ENCODE measurements around the gene PGM5.

The PGM5 gene

DNA sequence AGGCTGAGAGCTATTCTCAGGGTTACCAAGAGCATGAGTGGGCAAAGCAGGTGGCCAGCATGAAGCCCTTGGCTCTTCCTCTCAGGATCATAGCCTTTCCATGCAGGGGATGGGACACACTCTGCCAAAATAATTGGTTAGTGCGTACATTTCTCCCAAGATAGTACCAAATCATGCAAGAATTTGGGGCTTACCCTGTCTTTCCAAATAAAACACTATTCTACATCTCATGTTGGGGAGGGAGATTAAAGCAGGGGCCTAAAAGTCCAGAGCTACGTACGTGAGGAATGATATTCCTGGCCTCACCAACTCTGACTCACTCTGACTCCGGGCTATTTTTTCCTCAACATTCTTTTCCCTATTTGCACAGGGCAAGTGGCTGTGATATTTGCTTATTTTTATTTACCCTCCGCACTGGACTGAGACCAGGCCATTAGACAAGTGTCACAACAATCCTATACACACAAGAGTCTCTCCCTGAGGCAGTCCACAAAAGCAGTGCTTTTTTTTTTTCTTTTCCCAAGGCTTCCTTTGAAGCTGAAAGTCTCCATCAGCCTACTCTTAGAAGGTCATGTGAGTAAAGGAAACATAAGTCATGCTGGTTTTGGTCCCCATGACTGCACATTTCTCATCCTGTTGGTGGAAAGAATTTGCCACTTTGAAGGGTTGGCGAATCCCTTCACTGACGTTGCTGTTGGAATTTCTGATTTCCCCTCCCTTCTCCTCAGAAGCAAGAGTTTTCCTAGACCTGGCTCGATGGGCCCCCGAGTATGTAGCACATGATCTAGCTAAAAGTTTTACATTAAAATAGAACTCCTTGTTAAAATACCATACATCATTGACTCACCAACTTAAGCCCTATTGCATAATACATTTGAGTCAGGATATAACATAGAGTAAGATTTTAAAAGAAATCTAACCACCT, 144.3 kb downstream of the PGM5 start:
- no peak for DNase-seq

DNA sequence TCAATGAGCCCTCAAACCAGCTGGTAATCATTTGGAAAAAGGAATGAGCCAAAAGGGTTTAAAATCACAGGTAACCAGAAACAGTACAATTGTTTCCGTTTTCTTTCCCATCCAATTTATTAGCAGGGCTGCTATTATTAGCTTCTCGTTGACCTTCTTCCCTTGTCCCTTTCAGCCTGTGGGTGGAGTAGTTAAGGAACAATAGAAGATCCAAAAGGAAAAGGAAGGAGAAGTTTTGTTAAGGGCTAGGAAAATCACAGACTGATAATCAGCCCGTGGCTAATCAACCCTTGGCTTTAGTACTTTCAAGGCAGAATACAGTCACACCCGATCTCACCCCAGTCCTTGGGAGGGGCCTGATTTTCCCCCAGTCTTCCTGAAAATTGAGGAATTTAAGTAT, 145.9 kb downstream of the PGM5 start:
- no peak for DNase-seq

DNA sequence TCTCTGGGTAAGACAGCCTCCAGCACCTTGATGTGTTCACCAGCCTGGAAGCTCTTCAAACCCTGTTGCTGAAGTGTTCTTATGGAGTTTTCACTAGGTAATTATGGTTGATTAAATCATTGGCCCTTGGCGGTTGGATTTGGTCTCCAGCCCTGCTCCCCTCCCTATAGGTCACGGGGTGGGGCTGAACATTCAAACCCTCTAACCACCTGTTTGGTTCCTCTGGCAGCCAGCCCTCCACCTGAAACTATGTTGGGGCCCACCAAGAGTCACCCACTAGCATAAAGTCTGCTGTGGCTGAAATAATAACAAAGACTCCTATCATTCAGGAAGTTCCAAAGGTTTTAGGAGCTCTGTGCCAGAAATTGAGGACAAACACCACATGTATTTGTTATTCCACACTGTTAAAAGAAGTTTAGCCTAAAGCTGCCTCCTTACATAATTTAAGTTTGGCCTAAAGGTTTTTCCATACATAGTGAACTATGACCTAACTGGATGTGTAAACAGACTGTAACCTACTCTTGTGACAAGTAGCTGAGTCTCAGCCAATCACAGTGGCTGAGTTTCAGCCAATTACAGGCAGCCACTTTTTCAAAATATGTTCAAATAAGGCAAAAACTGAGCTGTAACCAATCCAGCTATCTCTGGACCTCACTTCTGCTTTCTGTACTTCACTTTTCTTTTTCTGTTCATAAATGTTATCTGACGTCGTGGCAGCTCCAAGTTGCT, 149.4 kb downstream of the PGM5 start:
- no peak for DNase-seq

DNA sequence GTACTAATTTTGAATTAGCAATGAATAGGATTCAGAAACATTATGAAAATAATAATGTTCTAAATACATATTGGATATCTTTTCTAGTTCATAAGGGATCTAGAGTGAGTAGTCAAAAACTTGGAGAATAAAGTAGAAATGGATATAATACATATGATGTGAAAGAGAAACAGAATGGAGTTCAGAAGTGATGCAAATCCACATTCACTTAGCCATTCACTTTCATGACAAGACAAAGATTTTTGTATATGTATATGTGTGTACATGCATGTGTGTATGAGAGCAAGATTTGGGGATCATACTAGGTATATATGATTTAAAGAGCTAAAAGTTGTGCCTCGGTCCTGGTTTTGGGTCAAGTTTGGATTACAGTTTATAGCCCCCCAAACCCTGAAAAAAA, 150.1 kb downstream of the PGM5 start:
- no peak for DNase-seq

DNA sequence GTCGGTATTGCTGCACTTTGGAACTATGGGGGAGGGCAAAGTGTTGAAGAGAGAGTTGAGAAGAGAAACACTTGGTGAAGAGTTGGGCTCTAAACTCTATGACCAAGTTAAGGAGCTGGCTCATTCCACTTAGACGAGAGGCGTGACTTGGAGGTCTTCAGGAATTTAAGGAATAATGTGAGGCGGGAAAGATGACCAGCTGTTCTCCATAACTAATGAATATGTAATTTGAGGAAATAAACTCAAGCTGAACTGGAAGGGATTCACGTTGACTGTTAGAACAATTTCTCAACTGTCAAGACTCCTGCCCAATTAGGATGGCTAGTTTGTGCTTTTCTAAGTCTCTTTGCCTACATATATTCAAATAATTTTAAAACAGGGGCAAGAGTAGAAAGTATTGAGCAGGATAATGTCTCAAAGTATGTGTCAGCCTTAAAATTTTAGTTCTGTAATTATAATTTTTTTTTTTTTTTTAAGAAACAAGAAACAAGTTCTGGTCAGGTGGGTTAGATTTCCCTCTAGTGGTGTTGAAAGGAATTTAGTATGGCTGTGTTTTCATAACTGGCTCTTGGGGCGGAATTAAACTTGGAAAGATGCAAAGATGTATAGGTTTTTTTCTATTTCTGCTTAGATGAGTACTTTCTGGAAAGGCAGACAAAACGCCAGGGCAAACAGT, 150.9 kb downstream of the PGM5 start:
- no peak for DNase-seq

DNA sequence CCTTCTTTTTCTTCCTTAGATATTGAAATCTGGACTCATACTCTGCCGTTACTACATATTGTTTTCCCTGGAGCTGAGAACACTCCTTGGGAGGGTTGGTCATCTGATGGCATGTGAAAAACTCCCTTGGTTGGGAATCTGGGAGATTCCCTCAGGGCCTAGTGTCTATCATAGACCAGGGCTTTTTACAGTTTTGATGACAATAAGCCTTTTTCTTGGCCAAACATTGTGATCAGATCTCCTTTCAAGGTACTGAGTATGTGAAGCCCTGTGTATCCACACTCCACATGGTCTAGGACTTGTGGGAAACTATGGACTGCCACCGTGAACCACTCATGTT, 151.4 kb downstream of the PGM5 start:
- no peak for DNase-seq

DNA sequence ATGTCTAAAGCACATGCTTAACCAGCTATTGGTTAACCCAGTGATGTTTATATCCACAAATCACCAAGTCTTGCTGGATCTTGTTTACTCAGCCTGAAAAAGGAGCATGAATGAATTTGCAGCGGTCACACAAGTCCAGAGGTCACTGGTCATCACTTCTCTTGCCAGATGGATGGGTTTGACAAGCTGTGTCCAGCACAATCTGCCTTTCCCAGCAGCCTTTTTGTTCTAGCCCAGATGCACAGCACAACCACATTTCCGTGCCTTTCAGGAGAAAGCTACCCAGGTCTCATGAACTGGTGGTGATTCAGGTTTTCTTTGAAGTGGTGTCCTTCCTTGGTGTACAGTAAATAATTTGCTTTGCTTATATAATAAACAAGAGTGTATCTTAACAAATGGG, 152.1 kb downstream of the PGM5 start:
- no peak for DNase-seq

DNA sequence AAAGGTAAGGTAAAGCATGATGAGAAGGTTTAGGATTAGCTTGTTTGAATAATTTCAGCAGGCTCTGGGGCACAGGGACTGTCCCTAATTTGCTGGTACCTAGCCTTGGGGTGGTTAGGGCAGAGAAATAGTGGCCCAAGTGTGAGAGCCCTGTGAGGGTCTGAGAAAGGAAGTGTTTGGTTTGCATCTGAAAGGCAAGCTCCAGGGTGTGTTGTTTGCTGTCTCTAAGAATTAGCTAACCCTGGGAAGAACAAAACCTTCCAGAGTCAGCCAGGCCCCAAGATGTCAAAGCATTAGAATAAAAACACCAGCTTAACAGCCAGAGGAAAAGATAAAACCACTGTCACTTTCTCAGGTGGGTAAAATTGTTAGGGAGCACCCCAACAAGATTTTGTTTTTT, 153.3 kb downstream of the PGM5 start:
- DNase-seq, result no peak

DNA sequence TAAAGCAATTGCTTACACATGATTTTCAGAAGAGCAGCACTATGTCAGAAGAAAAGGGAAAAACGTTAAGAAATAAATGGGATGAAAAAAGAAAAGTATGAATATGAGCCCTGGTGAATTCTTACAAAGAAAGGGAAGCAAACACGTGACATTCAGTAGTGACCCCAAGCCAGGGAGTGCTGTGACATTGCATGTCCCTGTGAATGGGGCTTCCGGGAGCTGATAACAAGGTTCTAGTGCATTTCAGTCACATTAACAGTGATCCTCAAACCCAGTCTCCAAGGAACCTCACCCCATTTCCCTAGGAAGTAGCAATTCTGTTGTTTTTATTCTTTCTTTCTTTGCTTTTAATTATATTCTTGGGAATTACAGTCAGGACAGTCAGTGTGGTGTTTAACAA, 157.0 kb downstream of the PGM5 start:
- DNase-seq, result no peak

DNA sequence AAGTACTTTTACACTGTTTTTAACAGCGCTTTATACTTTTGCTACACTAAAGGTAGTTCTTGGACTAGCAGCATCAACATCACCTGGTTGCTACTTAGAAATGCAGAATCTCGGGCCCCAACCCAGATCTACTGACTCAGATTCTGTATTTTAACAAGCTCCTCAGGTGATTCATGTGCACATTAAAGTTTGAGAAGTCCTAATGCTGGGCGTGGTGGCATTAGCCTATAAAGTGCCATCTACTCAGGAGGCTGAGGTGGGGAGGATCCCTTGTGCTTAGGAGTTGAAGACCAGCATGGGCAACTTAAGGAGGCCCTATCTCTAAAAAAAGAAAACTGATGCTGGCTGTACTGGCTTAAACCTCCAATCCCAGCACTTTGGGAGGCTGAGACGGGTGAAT, 157.6 kb downstream of the PGM5 start:
- DNase-seq, result no peak

DNA sequence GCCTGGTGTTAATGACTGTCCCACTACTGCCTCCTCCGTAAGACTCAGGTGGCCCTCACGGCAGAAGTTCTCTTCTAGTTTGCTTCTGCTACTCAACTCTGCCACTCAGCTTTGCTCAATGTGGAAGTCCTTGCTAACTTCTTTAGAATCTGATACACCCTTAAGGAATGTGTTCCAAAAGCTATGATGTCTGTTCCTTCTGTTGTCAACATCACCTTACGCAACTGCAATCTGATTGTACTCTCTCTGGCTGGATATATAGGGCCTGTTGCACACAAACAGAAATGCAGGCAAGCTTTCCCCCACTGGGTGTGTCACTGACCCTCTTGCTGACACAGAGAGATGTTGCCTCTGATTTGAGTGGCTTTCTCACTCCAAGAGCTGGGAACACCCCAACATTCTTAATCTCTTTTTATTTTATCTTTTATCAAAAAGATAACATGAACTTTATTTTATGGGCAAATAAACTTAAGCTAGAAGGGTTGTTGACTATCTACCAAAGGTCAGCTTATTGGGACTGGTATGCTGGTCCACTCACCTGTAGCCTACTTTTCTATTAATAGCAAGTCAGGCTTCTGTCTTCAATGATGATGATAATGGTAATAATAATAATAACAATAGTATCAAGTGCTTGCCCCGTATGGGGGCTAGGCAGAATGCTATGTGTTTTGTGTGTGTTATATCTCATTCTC, 159.1 kb downstream of the PGM5 start:
- no peak for DNase-seq

DNA sequence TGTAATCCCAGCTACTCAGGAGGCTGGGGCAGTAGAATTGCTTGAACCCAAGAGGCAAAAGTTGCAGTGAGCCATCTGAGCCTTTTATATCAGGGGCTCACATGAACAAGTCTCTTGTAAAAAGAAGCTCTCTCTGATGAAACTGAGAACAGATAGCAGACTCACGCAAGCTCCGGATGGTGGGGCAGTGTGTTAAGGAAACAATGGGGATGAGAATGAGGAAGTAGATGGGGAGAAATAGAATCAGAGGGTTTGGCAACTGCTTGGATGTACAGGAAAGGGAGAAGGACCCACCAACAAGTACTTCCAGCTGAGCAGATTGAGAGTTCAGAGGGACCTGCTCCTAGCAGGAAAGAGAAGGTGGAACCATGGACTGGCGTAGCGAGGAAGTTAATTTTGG, 165.7 kb downstream of the PGM5 start:
- no peak for DNase-seq

DNA sequence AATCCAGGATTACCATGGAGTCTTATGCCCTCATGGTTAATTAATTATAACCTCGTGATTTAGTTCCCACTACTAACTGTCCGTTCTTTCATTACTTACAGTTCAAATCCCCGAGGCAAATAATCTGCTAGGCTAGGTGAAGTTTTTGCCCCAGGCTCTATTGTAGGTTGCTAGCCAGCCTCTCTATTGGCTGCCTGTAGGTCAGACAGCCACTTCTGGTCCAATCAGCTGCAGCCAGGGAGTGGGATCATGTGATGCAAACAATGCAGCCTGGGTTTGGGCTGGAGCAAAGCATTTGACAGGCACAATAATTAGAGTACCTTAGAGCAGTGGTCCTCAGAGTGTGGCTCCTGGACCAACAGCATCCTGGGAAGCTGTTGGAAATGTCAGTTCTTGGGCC, 166.5 kb downstream of the PGM5 start:
- DNase-seq, result no peak

DNA sequence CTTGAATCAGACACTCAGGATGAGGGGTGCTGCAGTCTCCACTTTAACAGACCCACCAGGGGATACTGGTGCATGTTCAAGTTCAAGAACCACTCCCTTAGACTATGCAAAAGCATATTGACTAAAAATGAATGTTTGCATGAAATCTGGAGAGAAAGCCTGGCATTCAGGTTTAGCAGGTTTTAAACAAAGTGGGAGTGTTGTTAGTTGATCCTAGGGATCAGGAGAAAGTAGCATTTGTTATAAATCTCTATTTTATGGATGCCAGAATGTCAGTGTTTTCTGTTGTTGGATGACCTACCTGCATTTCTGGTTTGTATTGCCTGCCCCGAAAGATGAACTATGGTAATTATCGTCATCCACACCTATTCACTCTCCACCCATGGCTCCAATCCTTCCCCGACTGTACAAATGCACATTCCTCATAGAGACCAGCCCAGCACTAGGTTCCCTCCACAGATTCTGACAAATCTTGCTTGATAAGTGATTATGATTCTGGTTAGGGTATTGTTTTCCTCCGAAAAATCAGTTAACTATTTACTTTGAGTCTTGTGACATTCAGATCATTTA, 167.0 kb downstream of the PGM5 start:
- DNase-seq, result no peak

DNA sequence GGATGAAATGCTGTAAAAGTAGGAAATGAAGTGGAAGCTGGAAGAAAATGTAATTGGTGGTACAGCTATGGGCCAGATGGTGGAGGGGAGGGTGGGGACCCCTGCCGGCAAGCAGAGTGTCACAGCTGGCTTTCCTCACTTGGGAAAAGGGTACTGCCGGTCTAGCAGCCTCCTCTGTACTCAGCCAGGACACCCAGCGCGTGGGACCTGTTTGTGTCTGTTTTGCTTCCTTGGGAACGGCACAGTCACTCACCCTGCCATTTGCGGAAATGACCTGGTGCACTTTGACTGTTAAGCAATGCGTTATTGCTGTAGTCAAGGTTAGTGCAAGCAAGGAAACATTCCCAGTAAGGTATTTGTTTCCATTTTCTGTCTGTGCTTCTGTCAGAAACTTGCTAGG, 174.2 kb downstream of the PGM5 start:
- no peak for DNase-seq

DNA sequence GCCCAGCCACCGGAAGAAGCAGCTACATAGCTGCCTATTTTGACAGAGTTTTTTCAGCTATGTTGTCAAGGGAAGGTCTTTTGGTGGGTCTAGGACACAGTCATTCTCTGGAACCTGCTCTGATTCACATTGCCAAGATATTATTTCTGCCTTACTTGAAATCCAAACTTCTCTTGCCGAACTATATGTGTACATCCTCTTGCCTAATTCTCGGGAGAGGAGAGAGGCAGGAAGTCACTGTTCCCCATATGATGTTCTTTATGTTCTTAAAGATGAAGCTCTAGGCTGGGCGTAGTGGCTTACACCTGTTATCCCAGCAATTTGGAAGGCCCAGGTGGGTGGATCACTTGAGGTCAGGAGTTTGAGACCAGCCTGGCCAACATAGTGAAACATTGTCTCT, 175.7 kb downstream of the PGM5 start:
- DNase-seq, result no peak

DNA sequence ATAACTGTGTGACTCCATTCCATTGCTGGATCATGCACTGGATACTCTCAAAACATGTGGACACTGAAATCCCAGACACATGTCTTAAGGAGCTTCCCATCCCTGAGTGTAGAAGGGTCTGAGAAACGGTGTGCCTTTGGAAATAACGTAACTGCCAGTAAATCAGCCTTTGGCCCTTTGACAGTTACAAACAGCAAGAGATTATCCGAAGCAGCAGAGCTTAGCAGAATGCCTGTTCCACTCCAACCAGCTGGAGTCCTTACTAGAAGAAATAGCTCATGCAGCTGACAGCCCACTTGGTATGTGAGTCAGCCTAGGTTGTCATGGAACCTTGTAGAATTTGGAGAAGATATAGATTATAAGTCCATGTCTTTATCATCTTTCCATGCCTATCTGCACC, 177.3 kb downstream of the PGM5 start:
- DNase-seq, result no peak

DNA sequence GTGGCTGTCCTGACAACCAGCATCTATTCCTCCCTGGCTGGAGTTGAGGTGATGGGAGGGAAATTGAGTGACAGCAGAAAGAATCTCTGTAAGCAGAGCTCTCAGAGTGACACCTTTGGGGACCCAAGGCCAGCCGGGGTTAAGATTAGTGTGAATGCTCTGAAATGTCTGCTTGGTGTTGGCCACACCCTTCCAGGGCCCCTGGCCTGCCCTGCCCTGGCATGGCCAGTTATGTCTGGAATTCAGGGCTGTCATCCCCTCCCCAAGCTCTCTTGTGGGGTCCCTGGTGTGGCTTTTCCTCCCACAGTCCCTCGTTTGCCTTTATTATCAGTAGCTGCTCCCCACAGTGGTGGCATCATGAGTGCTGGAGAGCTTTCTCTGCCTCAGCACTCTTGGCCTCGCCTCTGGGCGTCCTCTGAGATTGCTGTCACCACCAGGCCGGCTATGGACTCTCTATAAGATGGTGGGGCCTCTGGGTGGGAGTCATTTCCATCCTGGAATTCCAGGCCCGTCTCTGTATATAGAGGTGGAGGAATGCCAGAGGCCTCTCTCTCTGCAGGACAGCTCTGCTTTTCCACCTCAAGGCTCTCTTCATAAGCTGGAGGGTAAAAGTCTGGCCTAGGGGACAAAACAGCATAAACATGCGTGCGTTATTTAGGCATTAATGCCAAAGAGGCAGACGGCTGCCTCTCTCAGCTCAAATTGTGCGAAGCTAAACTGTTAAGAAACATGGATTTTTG, 180.6 kb downstream of the PGM5 start:
- no peak for DNase-seq

DNA sequence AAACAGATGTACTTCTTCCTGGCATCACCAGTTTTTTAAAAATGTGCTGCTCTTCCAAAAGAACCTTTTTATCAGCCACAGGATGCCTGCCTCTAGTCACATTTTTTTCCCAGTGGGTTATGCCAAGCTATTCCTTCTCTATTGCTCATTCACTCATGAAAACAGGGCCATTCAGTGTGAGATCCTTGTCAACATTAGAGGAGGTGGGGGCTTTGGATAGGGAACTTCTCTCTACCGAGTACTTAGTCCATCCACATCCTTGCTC, 181.1 kb downstream of the PGM5 start:
- DNase-seq, result no peak

DNA sequence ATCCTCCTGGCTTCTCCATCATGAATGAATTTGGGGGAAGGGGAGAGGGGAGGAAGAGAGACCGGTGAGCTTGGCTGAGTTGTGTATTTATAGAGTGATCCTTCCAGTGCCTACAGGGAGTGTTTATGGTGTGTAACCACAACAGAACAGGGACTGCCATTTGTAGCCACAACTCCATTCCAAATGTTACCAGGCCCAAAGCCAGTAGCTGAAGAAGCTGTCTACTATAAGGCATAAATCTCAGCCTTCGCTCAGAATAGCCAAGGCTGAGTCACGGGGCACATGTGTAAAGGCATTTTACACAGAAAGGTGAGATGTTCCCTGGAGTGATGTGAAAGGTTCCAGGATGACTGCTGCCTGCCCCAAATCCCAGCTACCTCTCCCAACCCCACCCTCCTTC, 181.8 kb downstream of the PGM5 start:
- DNase-seq, result no peak

DNA sequence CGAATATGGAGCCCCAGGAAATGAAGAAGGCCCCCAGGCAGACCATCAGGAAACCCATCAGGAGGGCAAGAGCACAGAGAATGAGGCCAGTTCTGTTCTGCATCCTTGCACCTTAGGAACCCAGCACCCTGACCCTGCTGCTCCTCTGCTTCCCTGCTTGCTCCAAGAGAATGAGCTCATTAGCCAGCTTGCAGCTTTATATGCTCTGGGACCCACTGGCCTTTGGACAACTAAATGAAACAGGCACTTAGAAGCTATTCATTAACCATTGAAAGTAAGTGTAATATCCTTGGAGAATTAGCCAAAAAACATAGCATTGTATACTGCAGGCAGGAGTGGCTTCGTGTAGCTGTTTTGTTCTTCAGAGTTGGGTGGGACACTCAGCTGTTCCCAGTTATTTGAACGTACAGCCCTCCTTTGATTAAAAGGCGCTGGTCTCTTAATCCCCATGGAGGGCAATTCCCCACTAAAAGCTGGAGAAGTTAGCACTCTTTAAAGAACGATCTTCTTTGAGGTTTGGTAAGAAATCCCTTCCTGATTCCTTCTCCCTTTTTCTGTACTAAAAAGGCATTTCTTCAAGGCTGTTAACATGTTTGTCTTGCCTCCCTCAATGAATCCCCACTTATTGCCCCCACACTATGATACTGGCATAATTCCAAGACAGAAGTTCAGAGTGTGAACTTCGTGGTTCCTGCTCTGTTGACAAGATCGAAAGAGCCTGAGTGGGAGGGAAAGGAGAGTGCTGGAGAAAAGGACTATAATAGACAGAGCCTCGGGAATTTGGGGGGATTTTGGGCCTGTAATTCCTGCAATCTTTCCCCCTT, 184.5 kb downstream of the PGM5 start, which contains the start of gene TMEM252:
TMEM252 (minus strand) TSS at position 172 of the 824 bp plus-strand sequence; CDS start at position 103, 69 bp downstream.
- DNase-seq, result no peak

DNA sequence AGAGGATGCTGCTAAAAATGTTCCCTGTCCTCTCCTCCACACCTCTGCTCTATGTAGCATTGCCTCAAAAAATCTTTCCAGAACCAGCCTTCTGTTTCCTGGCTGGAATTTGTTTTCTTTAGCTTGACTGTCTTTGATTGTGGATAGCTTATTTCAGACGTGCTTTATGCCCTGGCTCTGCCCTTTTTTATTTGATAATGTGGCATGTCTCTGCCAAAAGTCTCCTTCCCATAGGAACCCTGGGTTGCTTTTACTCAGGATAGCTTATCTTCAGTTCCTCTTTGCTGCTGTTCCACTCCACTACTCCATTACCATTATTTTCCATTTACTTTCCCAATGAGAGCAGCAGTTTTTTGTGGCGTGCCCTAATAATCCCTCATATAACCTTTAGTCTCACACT, 185.2 kb downstream of the PGM5 start:
- no peak for DNase-seq
